K562 (cell line): ENCODE results near the gene PITPNB. TPM values are rescaled to one million over a fixed set of nuclear protein-coding genes. Genes with fewer than 3 reads are reported as not detected.
A peak's percentile ranks its signal among the peaks of the same experiment; 100 is the strongest.

Experiments
- ATAC-seq: fragments of 200-7000 bp; cut with Tn5 transposase; 3 replicates; pipeline ENCODE4 v1.9.1; 2020; ENCODE audit warnings: moderate library complexity
- BruUV-seq: library from RNA; stranded (reverse); fragments of 400-500 nt; replicated peaks from 2 replicates; lab custom pipeline; 2021; lab: Mats Ljungman, UMichigan
- CTCF ChIA-PET: fragments of 300-600 bp; formaldehyde crosslinking; extraction: SDS; loops from one replicate; lab custom pipeline; 2021; ENCODE audit warnings: low intra/inter-chr PET ratio; lab: Yijun Ruan, JAX
- POLR2A ChIA-PET: fragments of 300-600, 350-650 bp; sonication (Branson Sonifier 250); formaldehyde crosslinking; extraction: SDS; loops from one replicate; lab custom pipeline; 2021; ENCODE audit warnings: antibody characterized with exemption, inconsistent platforms; lab: Yijun Ruan, JAX
- DNase-seq, 4 experiments: peaks; one replicate each; pipeline versions ENCODE4 v3.0.0 to v3.0.0-alpha.2; 2011 to 2018; ENCODE audit warnings: low spot score in 3 of 4, mixed read lengths in 3 of 4; ENCODE audit errors: extremely low read depth in 1 of 4
- FAIRE-seq: peaks from 2 replicates; lab custom pipeline; 2011; peaks lifted over from hg19 to GRCh38; lab: Jason Lieb, UNC
- H2AFZ ChIP-seq: 2 replicates; pipeline ENCODE4 v1.6.0; 2011; ENCODE audit warnings: low read depth, low read length, control low read depth, inconsistent platforms
- H3K27ac ChIP-seq: fragments of 200-600 bp; 3 replicates; pipeline ENCODE4 v1.8.0; 2011; ENCODE audit warnings: low read depth, mild to moderate bottlenecking, control low read depth, inconsistent platforms, low read length, moderate library complexity, mixed read lengths; ENCODE audit errors: extremely low read depth
- H3K27me3 ChIP-seq, 2 experiments: fragments of 300-600 bp in 1 of 2; 2 replicates in 1 of 2; 3 replicates in 1 of 2; pipeline versions ENCODE4 v1.6.0 to v1.8.0; 2011; ENCODE audit warnings: inconsistent platforms in 2 of 2, low read length in 2 of 2, mild to moderate bottlenecking in 1 of 2, mixed read lengths in 1 of 2, moderate library complexity in 1 of 2; ENCODE audit not compliant: control insufficient read depth in 2 of 2, insufficient read depth in 2 of 2
- H3K36me3 ChIP-seq: fragments of 300-600 bp; 3 replicates; pipeline ENCODE4 v1.8.0; 2011; ENCODE audit warnings: mild to moderate bottlenecking, low read length, inconsistent platforms; ENCODE audit not compliant: control insufficient read depth, insufficient read depth
- H3K4me1 ChIP-seq, 2 experiments: fragments of 200-600 bp in 1 of 2; replicated peaks in 1 of 2; 2 replicates in 1 of 2; 3 replicates in 1 of 2; pipeline versions ENCODE4 v1.5.1 to v1.8.0; 2011; ENCODE audit warnings: inconsistent platforms in 2 of 2, low read length in 2 of 2, mild to moderate bottlenecking in 1 of 2, mixed read lengths in 1 of 2, moderate library complexity in 1 of 2; ENCODE audit not compliant: control insufficient read depth in 2 of 2, insufficient read depth in 2 of 2
- H3K4me2 ChIP-seq: 2 replicates; pipeline ENCODE4 v1.6.1; 2011; ENCODE audit warnings: low read length, control low read depth, inconsistent platforms, mixed read lengths; ENCODE audit not compliant: insufficient read depth
- H3K4me3 ChIP-seq: fragments of 200-600 bp; sonication (generic), shearing (Covaris generic); 2 replicates; pipeline ENCODE4 v1.5.1; 2016; ENCODE audit warnings: control low read depth, inconsistent platforms
- H3K79me2 ChIP-seq: fragments of 200-600 bp; 3 replicates; pipeline ENCODE4 v1.8.0; 2011; ENCODE audit warnings: low read length, inconsistent platforms; ENCODE audit not compliant: control insufficient read depth, insufficient read depth
- H3K9ac ChIP-seq, 2 experiments: 2 replicates each; pipeline versions ENCODE4 v1.6.0 to v1.6.1; 2011; ENCODE audit warnings: low read depth in 2 of 2, low read length in 2 of 2, control low read depth in 1 of 2, inconsistent platforms in 1 of 2, mild to moderate bottlenecking in 1 of 2, mixed read lengths in 1 of 2; ENCODE audit not compliant: insufficient read depth in 1 of 2
- H3K9me1 ChIP-seq: one replicate; pipeline ENCODE4 v1.6.0; 2011; ENCODE audit warnings: inconsistent platforms, mild to moderate bottlenecking, low read length, moderate library complexity; ENCODE audit not compliant: control insufficient read depth, insufficient read depth
- H3K9me3 ChIP-seq: replicated peaks from 2 replicates; pipeline ENCODE4 v1.5.1; 2011; ENCODE audit warnings: low read depth, low read length, inconsistent platforms; ENCODE audit not compliant: control insufficient read depth, insufficient read depth
- H4K20me1 ChIP-seq: replicated peaks from 2 replicates; pipeline ENCODE4 v1.6.1; 2011; ENCODE audit warnings: low read length, inconsistent platforms, mixed read lengths; ENCODE audit not compliant: control insufficient read depth, insufficient read depth
- CHD4 ChIP-seq: fragments of 200-600 bp; sonication (generic); IDR thresholded peaks from 3 replicates; pipeline ENCODE4 v1.6.1; 2012; ENCODE audit warnings: low read depth, mild to moderate bottlenecking, mixed read lengths, low read length, inconsistent platforms; ENCODE audit not compliant: insufficient read depth, insufficient replicate concordance, poor library complexity, severe bottlenecking
- FOXK2 ChIP-seq, 2 experiments: fragments of 450-650 bp; IDR thresholded peaks in 1 of 2; conservative IDR thresholded peaks in 1 of 2; 2 replicates each; pipeline ENCODE4 v1.6.1; 2016; ENCODE audit warnings: low read depth in 2 of 2, mild to moderate bottlenecking in 1 of 2
- GMEB1 ChIP-seq: fragments of 250-450 bp; sonication (Bioruptor Pico); IDR thresholded peaks from 2 replicates; pipeline ENCODE4 v1.4.0; 2020; ENCODE audit warnings: mild to moderate bottlenecking
- LARP7 ChIP-seq: fragments of 450-650 bp; IDR thresholded peaks from 2 replicates; pipeline ENCODE4 v1.6.1; 2016
- MBD1 ChIP-seq: fragments of 250-450 bp; sonication (Bioruptor Pico); IDR thresholded peaks from 2 replicates; pipeline ENCODE4 v1.8.0; 2022; ENCODE audit warnings: inconsistent platforms
- PTBP1 ChIP-seq: fragments of 200-400 bp; formaldehyde crosslinking; IDR thresholded peaks from 2 replicates; pipeline ENCODE4 v1.6.1; 2017; ENCODE audit warnings: low read depth, low read length
- RBM34 ChIP-seq: fragments of 200-400 bp; formaldehyde crosslinking; IDR thresholded peaks from 2 replicates; pipeline ENCODE4 v1.6.1; 2018; ENCODE audit warnings: low read length, borderline replicate concordance; ENCODE audit not compliant: insufficient read depth
- YY1 ChIP-seq, 3 experiments: IDR thresholded peaks; 2 replicates each; pipeline ENCODE4 v1.6.1; 2011; ENCODE audit warnings: low read length in 2 of 3, mild to moderate bottlenecking in 2 of 3, moderate library complexity in 2 of 3, borderline replicate concordance in 1 of 3, control low read depth in 1 of 3, low read depth in 1 of 3; ENCODE audit not compliant: insufficient read depth in 3 of 3, insufficient replicate concordance in 2 of 3, control insufficient read depth in 1 of 3, insufficient read length in 1 of 3; ENCODE audit errors: extremely low read depth in 1 of 3
- ZBTB8A ChIP-seq: fragments of 450-650 bp; IDR thresholded peaks from 2 replicates; pipeline ENCODE4 v1.6.1; 2018; ENCODE audit warnings: mild to moderate bottlenecking, moderate library complexity; ENCODE audit not compliant: partially characterized antibody
- ZNF24 ChIP-seq: fragments of 450-650 bp; IDR thresholded peaks from 2 replicates; pipeline ENCODE4 v1.6.1; 2016
- in situ Hi-C: fragments of 300-500 bp; cut with MboI; formaldehyde crosslinking; loops from 4 replicates; pipeline ENCODE4 v1.15.0; 2018; ENCODE audit warnings: inconsistent platforms, mixed read lengths
- intact Hi-C: fragments of 100-400 bp; cut with micrococcal nuclease; formaldehyde crosslinking; loops from 2 replicates; pipeline ENCODE4 v1.14.2; 2022
- polyA plus RNA-seq, 8 experiments: library from polyadenylated mRNA; depleted of rRNA in 4 of 8; stranded (reverse) in 5 of 8; unstranded in 3 of 8; fragments of >200 nt; fragmentation: Nextera tagmentation in 2 of 8; fragmentation: Illumina TruSeq in 1 of 8; extraction: Ambion mirVana in 2 of 8; extraction: Trizol in 1 of 8; gene quantifications; 2 replicates each; pipeline versions ENCODE4 v1.2.1 to v1.2.3, GENCODE V29; 2011 to 2014; ENCODE audit warnings: inconsistent platforms in 1 of 8, missing spikeins in 1 of 8
- total RNA-seq, 7 experiments: library from RNA; depleted of rRNA in 6 of 7; stranded (reverse); fragments of >200 nt in 6 of 7; fragmentation: Illumina TruSeq in 2 of 7; extraction: Trizol in 2 of 7; gene quantifications; 2 replicates each; pipeline versions ENCODE4 v1.2.1 to v1.2.3, GENCODE V29; 2011 to 2021; ENCODE audit warnings: low replicate concordance in 1 of 7
- TF ChIP-seq, protein P1 (sequence below): IDR thresholded peaks from 2 replicates; pipeline ENCODE4 v1.6.1; 2016; ENCODE audit warnings: missing genetic modification characterization, missing compliant biosample characterization
- TF ChIP-seq, protein P2 (sequence below), 2 experiments: IDR thresholded peaks in 1 of 2; conservative IDR thresholded peaks in 1 of 2; 2 replicates each; pipeline ENCODE4 v1.6.1; 2016; ENCODE audit warnings: low read depth in 2 of 2, mild to moderate bottlenecking in 1 of 2, missing compliant biosample characterization in 1 of 2, missing genetic modification characterization in 1 of 2, moderate library complexity in 1 of 2

Gene PITPNB
- total and polyA plus RNA-seq, 9 of the 15 experiments (the other 6 are each of a cell fraction or from before 2014, with no cell fraction given), result 13.1 to 52.4 (median 34.7) TPM

- peak in 1 of 3 experiments; percentile 18 for TF ChIP-seq YY1 (IDR thresholded peaks at IDR 0.05; ENCODE audit: borderline replicate concordance in 1 of 3, control insufficient read depth in 1 of 3, extremely low read depth in 1 of 3, insufficient read depth in 3 of 3, insufficient read length in 1 of 3, insufficient replicate concordance in 2 of 3, low read depth in 1 of 3, low read length in 2 of 3)
- TF ChIP-seq ZBTB8A, result no peak
- TF ChIP-seq ZNF24, result no peak
- TF ChIP-seq FOXK2 (conservative IDR thresholded peaks at IDR 0.05 in 1 of 2, IDR thresholded peaks at IDR 0.05 in 1 of 2; ENCODE audit: low read depth in 2 of 2), result no peak
- TF ChIP-seq GMEB1 (CRISPR knock-in tag), result no peak
These were observed 39.1 kb downstream of the PITPNB start (continued) for GRCh38 chr22:27879923-27880322.

DNA sequence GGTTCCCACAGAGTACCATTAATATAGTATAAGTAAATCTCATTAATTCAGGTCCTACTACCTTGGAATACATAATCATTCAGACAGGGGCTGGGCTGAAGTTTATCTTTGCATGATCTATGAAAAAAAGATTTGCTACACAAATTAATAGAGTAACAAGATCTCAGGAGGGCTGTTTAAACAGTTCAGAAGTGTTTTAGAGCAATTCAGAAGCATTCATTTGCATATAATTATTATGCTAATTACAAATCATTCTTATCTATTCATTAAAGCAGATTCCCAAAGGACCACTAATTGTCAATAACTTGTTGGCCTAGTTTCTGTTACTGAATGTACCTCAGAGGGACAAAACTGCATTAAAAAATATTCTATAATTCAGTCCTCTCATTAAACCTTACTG, 40.5 kb downstream of the PITPNB start:
- Histone ChIP-seq H3K4me2 (no peak overlapping the region), H3K9me3 (no peaks in the 10 kb centered on the region), H3K27me3 (no peaks in the 10 kb centered on the region), H3K4me3 (no peak overlapping the region), H3K27ac (no peak overlapping the region), H3K9me1 (no peaks in the 10 kb centered on the region), H3K9ac (no peak overlapping the region), H4K20me1 (no peaks in the 10 kb centered on the region), H2AFZ (no peak overlapping the region), H3K36me3 (peaks cover 30% of the 10 kb centered on the region; the same call in 2 of the 3 replicates), H3K79me2 (peaks cover 31% of the 10 kb centered on the region), H3K4me1 (no peaks in the 10 kb centered on the region)
- FAIRE-seq, result no peak
- ChIA-PET POLR2A (interaction anchor here (0.6 kb wide), 1 partner anchor 92 kb away, joined by 3 read pairs; no protein-coding TSS in a partner anchor), CTCF (interaction anchor here (3.3 kb wide), 1 partner anchor 131 kb away, joined by 20 read pairs; no protein-coding TSS in a partner anchor)
- in situ Hi-C loops (loop anchor here (25.0 kb wide), 1 partner anchor 709 kb away; no protein-coding TSS in a partner anchor), intact Hi-C loops (no loop called here)
- ATAC-seq, result no peak
- no TSS peak for BruUV-seq
- DNase-seq, result no peak
- no peak for TF ChIP-seq CHD4
- TF ChIP-seq MBD1 (CRISPR knock-in tag), result no peak
- TF ChIP-seq, protein P1, sequence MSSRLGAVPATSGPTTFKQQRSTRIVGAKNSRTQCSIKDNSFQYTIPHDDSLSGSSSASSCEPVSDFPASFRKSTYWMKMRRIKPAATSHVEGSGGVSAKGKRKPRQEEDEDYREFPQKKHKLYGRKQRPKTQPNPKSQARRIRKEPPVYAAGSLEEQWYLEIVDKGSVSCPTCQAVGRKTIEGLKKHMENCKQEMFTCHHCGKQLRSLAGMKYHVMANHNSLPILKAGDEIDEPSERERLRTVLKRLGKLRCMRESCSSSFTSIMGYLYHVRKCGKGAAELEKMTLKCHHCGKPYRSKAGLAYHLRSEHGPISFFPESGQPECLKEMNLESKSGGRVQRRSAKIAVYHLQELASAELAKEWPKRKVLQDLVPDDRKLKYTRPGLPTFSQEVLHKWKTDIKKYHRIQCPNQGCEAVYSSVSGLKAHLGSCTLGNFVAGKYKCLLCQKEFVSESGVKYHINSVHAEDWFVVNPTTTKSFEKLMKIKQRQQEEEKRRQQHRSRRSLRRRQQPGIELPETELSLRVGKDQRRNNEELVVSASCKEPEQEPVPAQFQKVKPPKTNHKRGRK, result no peak
- TF ChIP-seq LARP7, result no peak
- no peak for TF ChIP-seq RBM34
- TF ChIP-seq, protein P2, sequence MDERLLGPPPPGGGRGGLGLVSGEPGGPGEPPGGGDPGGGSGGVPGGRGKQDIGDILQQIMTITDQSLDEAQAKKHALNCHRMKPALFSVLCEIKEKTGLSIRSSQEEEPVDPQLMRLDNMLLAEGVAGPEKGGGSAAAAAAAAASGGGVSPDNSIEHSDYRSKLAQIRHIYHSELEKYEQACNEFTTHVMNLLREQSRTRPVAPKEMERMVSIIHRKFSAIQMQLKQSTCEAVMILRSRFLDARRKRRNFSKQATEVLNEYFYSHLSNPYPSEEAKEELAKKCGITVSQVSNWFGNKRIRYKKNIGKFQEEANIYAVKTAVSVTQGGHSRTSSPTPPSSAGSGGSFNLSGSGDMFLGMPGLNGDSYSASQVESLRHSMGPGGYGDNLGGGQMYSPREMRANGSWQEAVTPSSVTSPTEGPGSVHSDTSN (CRISPR knock-in tag; IDR thresholded peaks at IDR 0.05; ENCODE audit: low read depth), result no peak
- TF ChIP-seq, protein P2 (tag; conservative IDR thresholded peaks at IDR 0.05; ENCODE audit: low read depth), result no peak
- TF ChIP-seq PTBP1, result no peak
